H1 (cell line): ENCODE results near the gene TMIGD2. TPM values are rescaled to one million over a fixed set of nuclear protein-coding genes. Genes with fewer than 3 reads are reported as not detected.
A peak's percentile ranks its signal among the peaks of the same experiment; 100 is the strongest.

ENCODE experiments used
- CTCF ChIA-PET: fragments of 300-600 bp; sonication (Branson Sonifier 250); formaldehyde crosslinking; loops from one replicate; lab custom pipeline; 2021; ENCODE audit not compliant: partially characterized antibody; lab: Charles Lee
- POLR2A ChIA-PET: fragments of 300-600 bp; sonication (Branson Sonifier 250); formaldehyde crosslinking; loops from one replicate; lab custom pipeline; 2021; ENCODE audit warnings: inconsistent platforms; ENCODE audit not compliant: partially characterized antibody; lab: Charles Lee
- DNase-seq, 2 experiments: peaks; one replicate each; pipeline versions ENCODE4 v3.0.0 to v3.0.0-alpha.2; 2010 to 2022; ENCODE audit warnings: low spot score in 2 of 2, low read depth in 1 of 2, mixed read lengths in 1 of 2
- FAIRE-seq: peaks from 2 replicates; lab custom pipeline; 2011; peaks lifted over from hg19 to GRCh38; lab: Jason Lieb, UNC
- H2AFZ ChIP-seq: 2 replicates; pipeline ENCODE4 v1.8.1; 2012; ENCODE audit warnings: low read length, inconsistent platforms
- H2AK5ac ChIP-seq: 2 replicates; pipeline ENCODE4 v1.6.1; 2013; ENCODE audit warnings: low read depth, low read length
- H2BK120ac ChIP-seq: replicated peaks from 2 replicates; pipeline ENCODE3; 2013; ENCODE audit warnings: low read depth, low read length, inconsistent platforms
- H2BK12ac ChIP-seq: 2 replicates; pipeline ENCODE4 v1.6.1; 2013; ENCODE audit warnings: low read depth, low read length
- H2BK15ac ChIP-seq: 2 replicates; pipeline ENCODE4 v1.6.1; 2013; ENCODE audit warnings: low read length
- H2BK20ac ChIP-seq: 2 replicates; pipeline ENCODE4 v1.6.1; 2013; ENCODE audit warnings: low read length
- H2BK5ac ChIP-seq: 2 replicates; pipeline ENCODE4 v1.6.1; 2013; ENCODE audit warnings: low read depth, low read length
- H3K14ac ChIP-seq: 2 replicates; pipeline ENCODE4 v1.6.1; 2013; ENCODE audit warnings: inconsistent platforms; ENCODE audit not compliant: insufficient read length
- H3K18ac ChIP-seq: 2 replicates; pipeline ENCODE4 v1.6.1; 2013; ENCODE audit warnings: low read length; ENCODE audit errors: extremely low read depth
- H3K23ac ChIP-seq: 2 replicates; pipeline ENCODE4 v1.6.1; 2013; ENCODE audit warnings: inconsistent platforms; ENCODE audit not compliant: insufficient read length
- H3K23me2 ChIP-seq: 2 replicates; pipeline ENCODE4 v1.6.1; 2013; ENCODE audit warnings: low read depth, low read length
- H3K27ac ChIP-seq: 2 replicates; pipeline ENCODE4 v1.6.1; 2011; ENCODE audit warnings: low read depth, low read length, inconsistent platforms
- H3K27me3 ChIP-seq, 4 experiments: replicated peaks in 1 of 4; 1 replicate in 1 of 4; 2 replicates in 3 of 4; pipeline versions ENCODE4 v1.6.1 to v1.8.1; 2011 to 2013; ENCODE audit warnings: low read length in 3 of 4, mild to moderate bottlenecking in 3 of 4, inconsistent platforms in 2 of 4, mixed read lengths in 2 of 4, moderate library complexity in 1 of 4; ENCODE audit not compliant: control insufficient read depth in 3 of 4, insufficient read depth in 3 of 4; ENCODE audit errors: extremely low read depth in 1 of 4
- H3K36me3 ChIP-seq, 4 experiments: 2 replicates each; pipeline versions ENCODE4 v1.6.1 to v1.8.1; 2011 to 2013; ENCODE audit warnings: mild to moderate bottlenecking in 4 of 4, low read length in 3 of 4, moderate library complexity in 2 of 4, control low read depth in 1 of 4, inconsistent platforms in 1 of 4; ENCODE audit not compliant: insufficient read depth in 4 of 4, control insufficient read depth in 2 of 4
- H3K4ac ChIP-seq: replicated peaks from 2 replicates; pipeline ENCODE3; 2013; ENCODE audit warnings: low read length, low read depth, mixed read lengths, inconsistent platforms; ENCODE audit not compliant: insufficient read length
- H3K4me1 ChIP-seq, 4 experiments: replicated peaks in 1 of 4; 1 replicate in 1 of 4; 2 replicates in 3 of 4; pipeline versions ENCODE4 v1.6.1 to v1.8.1; 2011 to 2013; ENCODE audit warnings: low read length in 3 of 4, inconsistent platforms in 2 of 4, mixed read lengths in 1 of 4; ENCODE audit not compliant: insufficient read depth in 4 of 4, control insufficient read depth in 3 of 4
- H3K4me2 ChIP-seq, 2 experiments: 2 replicates each; pipeline versions ENCODE4 v1.6.1 to v1.8.1; 2011 to 2013; ENCODE audit warnings: low read depth in 2 of 2, low read length in 2 of 2, control low read depth in 1 of 2, inconsistent platforms in 1 of 2, mild to moderate bottlenecking in 1 of 2; ENCODE audit not compliant: insufficient read depth in 1 of 2
- H3K4me3 ChIP-seq, 4 experiments: fragments of 200-600, 300-600 bp in 1 of 4; sonication (generic), shearing (Covaris generic), sonication (Bioruptor Twin) in 1 of 4; 2 replicates each; pipeline versions ENCODE4 v1.5.1 to v1.8.1; 2011 to 2016; ENCODE audit warnings: low read length in 4 of 4, low read depth in 3 of 4, control low read depth in 2 of 4, inconsistent platforms in 2 of 4, mild to moderate bottlenecking in 2 of 4, mixed read lengths in 1 of 4, moderate library complexity in 1 of 4; ENCODE audit not compliant: insufficient read depth in 2 of 4; ENCODE audit errors: extremely low read depth in 1 of 4
- H3K56ac ChIP-seq: replicated peaks from 2 replicates; pipeline ENCODE3; 2013; ENCODE audit warnings: low read depth, mild to moderate bottlenecking, mixed read lengths, low read length, inconsistent platforms; ENCODE audit not compliant: insufficient read length
- H3K79me1 ChIP-seq: 2 replicates; pipeline ENCODE4 v1.6.1; 2013; ENCODE audit warnings: low read depth, low read length, control low read depth
- H3K79me2 ChIP-seq, 2 experiments: 2 replicates each; pipeline versions ENCODE4 v1.6.1 to v1.8.1; 2012 to 2013; ENCODE audit warnings: low read length in 2 of 2, mild to moderate bottlenecking in 2 of 2, inconsistent platforms in 1 of 2; ENCODE audit not compliant: insufficient read depth in 2 of 2, control insufficient read depth in 1 of 2
- H3K9ac ChIP-seq, 4 experiments: replicated peaks in 1 of 4; 1 replicate in 1 of 4; 2 replicates in 3 of 4; pipeline versions ENCODE4 v1.6.1 to v1.8.1; 2011 to 2013; ENCODE audit warnings: low read depth in 3 of 4, low read length in 3 of 4, control low read depth in 2 of 4, mild to moderate bottlenecking in 2 of 4, moderate library complexity in 2 of 4, inconsistent platforms in 1 of 4; ENCODE audit errors: extremely low read depth in 1 of 4
- H3K9me3 ChIP-seq, 2 experiments: 2 replicates each; pipeline versions ENCODE4 v1.6.1 to v1.8.1; 2012 to 2013; ENCODE audit warnings: mild to moderate bottlenecking in 2 of 2, moderate library complexity in 2 of 2, control low read depth in 1 of 2, inconsistent platforms in 1 of 2, low read depth in 1 of 2, low read length in 1 of 2, mixed read lengths in 1 of 2; ENCODE audit not compliant: insufficient read depth in 2 of 2
- H4K20me1 ChIP-seq, 2 experiments: replicated peaks in 1 of 2; 2 replicates each; pipeline versions ENCODE3 to v1.8.1; 2011 to 2013; ENCODE audit warnings: inconsistent platforms in 2 of 2, low read length in 2 of 2, mild to moderate bottlenecking in 1 of 2; ENCODE audit not compliant: insufficient read depth in 2 of 2, control insufficient read depth in 1 of 2
- H4K5ac ChIP-seq: 2 replicates; pipeline ENCODE4 v1.6.1; 2013; ENCODE audit warnings: low read length, low read depth, mixed read lengths, inconsistent platforms; ENCODE audit not compliant: insufficient read length
- H4K8ac ChIP-seq: 2 replicates; pipeline ENCODE4 v1.8.0; 2013; ENCODE audit warnings: mild to moderate bottlenecking, moderate library complexity, low read length, inconsistent platforms; ENCODE audit not compliant: insufficient read depth; ENCODE audit errors: extremely low read depth
- H4K91ac ChIP-seq: replicated peaks from 2 replicates; pipeline ENCODE3; 2013; ENCODE audit warnings: low read length, mixed read lengths, inconsistent platforms; ENCODE audit not compliant: insufficient read length
- CBX5 ChIP-seq: fragments of 300-800, 300-1000 bp; sonication (generic); IDR thresholded peaks from 2 replicates; pipeline ENCODE4 v1.7.1; 2016; ENCODE audit warnings: antibody characterized with exemption, low read length, low read depth
- E2F6 ChIP-seq: IDR thresholded peaks from 2 replicates; pipeline ENCODE4 v1.6.1; 2012; ENCODE audit warnings: inconsistent platforms
- EZH2 ChIP-seq: fragments of 200-600 bp; sonication (generic); IDR thresholded peaks from 2 replicates; pipeline ENCODE4 v1.7.1; 2012; ENCODE audit warnings: low read depth, mild to moderate bottlenecking, moderate library complexity, low read length, inconsistent platforms; ENCODE audit not compliant: severe bottlenecking
- HDAC2 ChIP-seq, 2 experiments: fragments of 300-600 bp in 1 of 2; sonication (generic) in 1 of 2; IDR thresholded peaks; 2 replicates each; pipeline ENCODE4 v1.6.1; 2011 to 2012; ENCODE audit warnings: low read depth in 2 of 2, low read length in 2 of 2, mild to moderate bottlenecking in 2 of 2, moderate library complexity in 2 of 2, borderline replicate concordance in 1 of 2, inconsistent platforms in 1 of 2
- PHF8 ChIP-seq: fragments of 200-600 bp; sonication (generic); conservative IDR thresholded peaks from 2 replicates; pipeline ENCODE4 v1.7.1; 2012; ENCODE audit warnings: low read depth, mild to moderate bottlenecking, inconsistent platforms, low read length, moderate library complexity
- SIRT6 ChIP-seq: IDR thresholded peaks from one replicate; pipeline ENCODE4 v1.7.1; 2012; ENCODE audit warnings: low read length, inconsistent platforms
- WGBS, 2 experiments: shearing (Covaris generic) in 1 of 2; methylation state at CpG; one replicate each; pipeline versions ENCODE4 v1.1.6 to v1.1.7; 2013 to 2015; ENCODE audit warnings: low lambda C conversion rate in 2 of 2, mixed read lengths in 2 of 2, inconsistent platforms in 1 of 2, low coverage in 1 of 2, missing lambda C conversion rate in 1 of 2; ENCODE audit not compliant: insufficient replicate concordance in 2 of 2, insufficient coverage in 1 of 2, insufficient read length in 1 of 2; ENCODE audit errors: extremely low coverage in 1 of 2, missing lambda C conversion rate in 1 of 2; 5-methylcytosine and 5-hydroxymethylcytosine counted together
- polyA plus RNA-seq, 7 experiments: library from polyadenylated mRNA; depleted of rRNA in 3 of 7; stranded (reverse) in 5 of 7; unstranded in 2 of 7; fragments of >200 nt in 5 of 7; fragments of 200-250 nt in 2 of 7; gene quantifications; 1 replicate in 5 of 7; 2 replicates in 1 of 7; 4 replicates in 1 of 7; pipeline versions ENCODE4 v1.2.1 to v1.2.3, GENCODE V29; 2011 to 2013; ENCODE audit warnings: missing spikeins in 2 of 7, mixed read lengths in 2 of 7
- total RNA-seq: library from RNA; stranded (reverse); fragmentation: NEBNext Ultra II Directional; extraction: Animal tissue kit (Norgen Biotek cat#: 25700); gene quantifications from 2 replicates; pipeline ENCODE4 v1.2.1, GENCODE V29; 2021
- TF ChIP-seq, protein P1 (sequence below): IDR thresholded peaks from 2 replicates; pipeline ENCODE4 v1.6.1; 2012; ENCODE audit warnings: low read length, inconsistent platforms

TMIGD2 gene
- total and polyA plus RNA-seq, 2 of the 8 experiments (the other 6 are each of a cell fraction or from before 2014, with no cell fraction given): 0.39 to 0.41 TPM

DNA sequence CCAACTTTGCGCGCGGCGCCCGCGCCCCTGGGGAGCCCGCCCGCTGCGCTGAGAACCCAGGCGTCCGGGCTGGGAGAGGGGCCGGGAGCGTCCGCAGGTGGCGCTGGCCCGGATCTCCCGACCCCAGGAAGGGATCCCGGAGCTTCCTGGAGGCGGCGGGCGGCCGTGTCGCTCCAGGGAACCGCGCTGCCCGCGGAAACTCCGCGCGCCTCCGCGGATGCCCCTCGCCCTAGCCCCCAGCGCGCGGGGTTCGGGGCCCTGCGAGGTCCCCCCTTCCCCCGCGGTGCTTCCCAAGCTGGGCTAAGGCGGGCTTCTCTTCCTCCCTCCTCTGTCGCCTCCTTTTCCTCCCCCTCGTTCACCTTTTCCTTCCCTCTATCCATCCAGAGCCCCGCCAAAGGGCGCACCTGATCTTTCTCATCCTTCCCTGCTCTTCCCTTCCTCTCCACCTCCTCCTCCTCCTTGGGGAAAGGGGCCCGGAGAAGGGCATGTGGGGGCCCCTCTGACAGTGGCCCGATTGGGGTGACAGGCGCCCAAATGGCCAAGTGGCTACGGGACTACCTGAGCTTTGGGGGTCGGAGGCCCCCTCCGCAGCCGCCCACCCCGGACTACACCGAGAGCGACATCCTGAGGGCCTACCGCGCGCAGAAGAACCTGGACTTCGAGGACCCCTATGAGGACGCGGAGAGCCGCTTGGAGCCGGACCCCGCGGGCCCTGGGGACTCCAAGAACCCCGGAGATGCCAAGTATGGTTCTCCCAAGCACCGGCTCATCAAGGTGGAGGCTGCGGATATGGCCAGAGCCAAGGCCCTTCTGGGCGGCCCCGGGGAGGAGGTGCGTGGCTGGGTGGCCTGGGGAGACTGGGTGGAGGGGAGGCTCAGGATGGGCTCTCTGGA is 22.4 kb downstream of the TMIGD2 start:
- no peaks in the 10 kb centered on the region for H3K79me2 ChIP-seq
- H3K79me1 ChIP-seq: no peaks in the 10 kb centered on the region
- H3K9ac ChIP-seq: peak overlapping the region in 1 of 4 experiments; percentile 31; a peak in 3 of 7 replicates
- no peak overlapping the region; the same call in none of the 2 replicates for H3K18ac ChIP-seq
- WGBS, 2 experiments: 9% methylated on average over 33 of the region's 71 CpGs; no CpG with 5 or more reads in 1 of the 2 experiments
- H2BK5ac ChIP-seq: no peak overlapping the region; the same call in 1 of the 2 replicates
- DNase-seq (peak in 1 of 2 experiments; percentile 61), FAIRE-seq (no peak)
- H4K91ac ChIP-seq: no peak overlapping the region
- H2BK12ac ChIP-seq: no peak overlapping the region
- H2BK120ac ChIP-seq: no peak overlapping the region
- no peaks in the 10 kb centered on the region for H4K20me1 ChIP-seq
- no peak overlapping the region for H3K23ac ChIP-seq
- H3K56ac ChIP-seq: no peak overlapping the region
- H2AK5ac ChIP-seq: no peak overlapping the region
- no peak overlapping the region for H4K5ac ChIP-seq
- H3K4me2 ChIP-seq: peak overlapping the region; percentile 78 to 88
- peak overlapping the region; percentile 11; the same call in 1 of the 2 replicates for H4K8ac ChIP-seq
- H2AFZ ChIP-seq: no peak overlapping the region; the same call in 1 of the 2 replicates
- H2BK20ac ChIP-seq: no peak overlapping the region
- H3K14ac ChIP-seq: no peak overlapping the region
- no peak overlapping the region for H3K27ac ChIP-seq
- H3K9me3 ChIP-seq: no peaks in the 10 kb centered on the region
- CTCF ChIA-PET: interaction anchor here (0.7 to 4.2 kb wide), 10 partner anchors 13 to 84 kb away, joined by 3 to 27 read pairs (median 4); no protein-coding TSS in a partner anchor
- peaks cover 9 to 35% (median 29%) of the 10 kb centered on the region in 4 experiments for H3K27me3 ChIP-seq
- peaks cover 0 to 4% (median 1%) of the 10 kb centered on the region in 4 experiments; a peak in 5 of 7 replicates for H3K4me1 ChIP-seq
- H3K4ac ChIP-seq: no peak overlapping the region
- H3K36me3 ChIP-seq: no peaks in the 10 kb centered on the region
- POLR2A ChIA-PET: interaction anchor here (0.6 to 2.4 kb wide), 8 partner anchors 12 to 1348 kb away, joined by 3 to 11 read pairs (median 3); no protein-coding TSS in a partner anchor
- H3K4me3 ChIP-seq: peak overlapping the region; percentile 49 to 88 (median 57)
- peaks cover 9% of the 10 kb centered on the region; the same call in 1 of the 2 replicates for H3K23me2 ChIP-seq
- no peak overlapping the region; the same call in 1 of the 2 replicates for H2BK15ac ChIP-seq
- TF ChIP-seq PHF8: 0 out of 2 replicates have a peak, but pooled peaks have one; percentile 27
- TF ChIP-seq EZH2: peak; percentile 52
- peak in 1 of 2 experiments; percentile 69; a peak in 1 of 4 replicates for TF ChIP-seq HDAC2 (IDR thresholded peaks at IDR 0.05; ENCODE audit: borderline replicate concordance in 1 of 2, low read depth in 2 of 2, low read length in 2 of 2)
- no peak for TF ChIP-seq SIRT6
- TF ChIP-seq, protein P1, sequence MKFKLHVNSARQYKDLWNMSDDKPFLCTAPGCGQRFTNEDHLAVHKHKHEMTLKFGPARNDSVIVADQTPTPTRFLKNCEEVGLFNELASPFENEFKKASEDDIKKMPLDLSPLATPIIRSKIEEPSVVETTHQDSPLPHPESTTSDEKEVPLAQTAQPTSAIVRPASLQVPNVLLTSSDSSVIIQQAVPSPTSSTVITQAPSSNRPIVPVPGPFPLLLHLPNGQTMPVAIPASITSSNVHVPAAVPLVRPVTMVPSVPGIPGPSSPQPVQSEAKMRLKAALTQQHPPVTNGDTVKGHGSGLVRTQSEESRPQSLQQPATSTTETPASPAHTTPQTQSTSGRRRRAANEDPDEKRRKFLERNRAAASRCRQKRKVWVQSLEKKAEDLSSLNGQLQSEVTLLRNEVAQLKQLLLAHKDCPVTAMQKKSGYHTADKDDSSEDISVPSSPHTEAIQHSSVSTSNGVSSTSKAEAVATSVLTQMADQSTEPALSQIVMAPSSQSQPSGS: no peak
- TF ChIP-seq CBX5: no peak
- no peak for TF ChIP-seq E2F6
